Pancreas (tissue), 10 donors: Measurements from ENCODE around the gene PAMR1. TPM values are rescaled to one million over a fixed set of nuclear protein-coding genes. Genes with fewer than 3 reads are reported as not detected.
A peak's percentile ranks its signal among the peaks of the same experiment; 100 is the strongest.

Experiments used
- ATAC-seq, 4 donors: fragments of 200-7000 bp; cut with Tn5 transposase; one replicate each; pipeline versions ENCODE4 v1.8.0 to v1.9.1; 2020; ENCODE audit warnings: mild to moderate bottlenecking in 4 of 4, moderate library complexity in 4 of 4
- DNase-seq, 6 donors: peaks; one replicate each; pipeline ENCODE4 v3.0.0-alpha.2; 2020
- FAIRE-seq: peaks from 2 replicates; lab custom pipeline; 2012; peaks lifted over from hg19 to GRCh38; lab: Jason Lieb, UNC
- H3K27ac ChIP-seq, 4 donors: fragments of 200-600 bp; sonication (generic); 1 replicate in 3 of 4; 2 replicates in 1 of 4; pipeline versions ENCODE4 v1.5.0 to v1.8.0; 2020
- H3K27me3 ChIP-seq, 4 donors: fragments of 200-600 bp; one replicate each; pipeline ENCODE4 v1.8.0; 2021
- H3K36me3 ChIP-seq, 3 donors: fragments of 200-600 bp; sonication (generic) in 1 of 3; one replicate each; pipeline versions ENCODE4 v1.5.0 to v1.8.0; 2020 to 2021
- H3K4me1 ChIP-seq, 3 donors: fragments of 200-600 bp; one replicate each; pipeline ENCODE4 v1.8.0; 2021
- H3K4me3 ChIP-seq, 4 donors: fragments of 200-600 bp; sonication (generic) in 2 of 4; one replicate each; pipeline versions ENCODE4 v1.5.0 to v1.8.0; 2020 to 2021
- H3K9me3 ChIP-seq, 4 donors: fragments of 200-600 bp; one replicate each; pipeline ENCODE4 v1.8.0; 2021
- CTCF ChIP-seq, 4 donors: fragments of 200-600 bp; sonication (generic) in 3 of 4; IDR thresholded peaks; one replicate each; pipeline versions ENCODE4 v1.5.0 to v1.8.0; 2021; ENCODE audit warnings: antibody characterized with exemption in 4 of 4
- WGBS, 2 donors: extraction: QIAGEN DNeasy Blood & Tissue Kit; methylation state at CpG; one replicate each; pipeline ENCODE4 v1.1.7; 2013; 5-methylcytosine and 5-hydroxymethylcytosine counted together
- intact Hi-C, 3 donors: fragments of 100-400 bp; cut with DNase I; formaldehyde crosslinking; loops; one replicate each; pipeline versions ENCODE4 v1.11.1 to v1.14.2; 2022
- polyA plus RNA-seq, 2 donors: library from polyadenylated mRNA; stranded (reverse); fragments of 200-250 nt; gene quantifications; one replicate each; pipeline ENCODE4 v1.2.3, GENCODE V29; 2013
- total RNA-seq, 6 donors: library from RNA; stranded (reverse); fragmentation: NEBNext Ultra II Directional in 4 of 6; extraction: Animal tissue kit (Norgen Biotek cat#: 25700) in 4 of 6; gene quantifications; one replicate each; pipeline versions ENCODE4 v1.2.1 to v1.2.4, GENCODE V29; 2021 to 2023
- donor health status: healthy with polysubstance abuse.
- donor health status: DM: no; HTN: no; CAD: no; lungs with moderate emphysema.
- donor health status: DM: no; HTN: no; CAD: no.
- donor health status: control.
- donor health status: control.
- donor health status: Bipolar disorder and iron deficiency.
- donor health status: DM: yes; HTN: yes; CAD: no.
- donor health status: DM: no; HTN: no; CAD: no.
- donor health status: DM: no; HTN: no; CAD: no.
- donor health status: DM: yes; HTN: yes; CAD: no.

Gene PAMR1
- total and polyA plus RNA-seq, 8 donors = 0.42 to 4.8 (median 1.3) TPM

- Histone ChIP-seq H3K9me3 (no peaks in the 10 kb centered on the region), H3K4me1 (peaks cover 28 to 62% (median 29%) of the 10 kb centered on the region in 3 donors), H3K27me3 (no peaks in the 10 kb centered on the region), H3K27ac (peak overlapping the region in 3 of 4 donors; percentile 49 to 85 (median 73)), H3K4me3 (no peak overlapping the region), H3K36me3 (no peaks in the 10 kb centered on the region)
- peak; percentile 49 to 63 (median 63) for ATAC-seq
- FAIRE-seq = no peak
- intact Hi-C loops = no loop called here
- DNase-seq = peak in 4 of 6 donors; percentile 39 to 62 (median 54)
- 18 to 34% methylated on average over 1 of the region's 1 CpG for WGBS, 2 donors
- TF ChIP-seq CTCF (IDR thresholded peaks at IDR 0.05) = no peak
Measured at GRCh38 chr11:35389112-35389511, 136.3 kb downstream of the PAMR1 start.

GRCh38 chr11:35388061-35388460 is 137.4 kb downstream of the PAMR1 start:
- TF ChIP-seq CTCF (IDR thresholded peaks at IDR 0.05) = no peak
- no peak for FAIRE-seq
- Histone ChIP-seq H3K36me3 (no peaks in the 10 kb centered on the region), H3K4me1 (peaks cover 28 to 62% (median 29%) of the 10 kb centered on the region in 3 donors), H3K27me3 (no peaks in the 10 kb centered on the region), H3K27ac (peak overlapping the region in 1 of 4 donors; percentile 85), H3K9me3 (no peaks in the 10 kb centered on the region), H3K4me3 (no peak overlapping the region)
- WGBS, 2 donors = 81 to 87% methylated on average over 5 of the region's 5 CpGs
- no peak for DNase-seq
- intact Hi-C loops = no loop called here
- no peak for ATAC-seq

- FAIRE-seq = no peak
- TF ChIP-seq CTCF (IDR thresholded peaks at IDR 0.05) = no peak
- ATAC-seq = peak in 2 of 4 donors; percentile 16 to 35
- Histone ChIP-seq H3K4me3 (no peak overlapping the region), H3K9me3 (no peaks in the 10 kb centered on the region), H3K36me3 (no peaks in the 10 kb centered on the region), H3K27me3 (no peaks in the 10 kb centered on the region), H3K27ac (peak overlapping the region in 1 of 4 donors; percentile 85), H3K4me1 (peaks cover 28 to 55% (median 29%) of the 10 kb centered on the region in 3 donors)
- DNase-seq = no peak
- 34 to 45% methylated on average over 4 of the region's 4 CpGs for WGBS, 2 donors
- intact Hi-C loops = no loop called here
Measured at GRCh38 chr11:35387111-35387982, 138.1 kb downstream of the PAMR1 start.

GRCh38 chr11:35383953-35384352 is 141.5 kb downstream of the PAMR1 start:
- no peak for TF ChIP-seq CTCF (IDR thresholded peaks at IDR 0.05)
- no peaks in the 10 kb centered on the region for H3K36me3 ChIP-seq
- intact Hi-C loops = no loop called here
- H3K4me1 ChIP-seq = peaks cover 0 to 23% (median 9%) of the 10 kb centered on the region in 3 donors
- DNase-seq = no peak
- no peak for FAIRE-seq
- no peak overlapping the region for H3K4me3 ChIP-seq
- no peak overlapping the region for H3K27ac ChIP-seq
- no peaks in the 10 kb centered on the region for H3K27me3 ChIP-seq
- no peaks in the 10 kb centered on the region for H3K9me3 ChIP-seq
- WGBS, 2 donors = 81 to 87% methylated on average over 5 of the region's 5 CpGs
- ATAC-seq = no peak

Other genes with a start within 250 kb of the PAMR1 start
- gene SLC1A2, start 106.1 kb downstream of the PAMR1 start, total RNA-seq = 10 to 100 TPM; 28.5 to 62.5 (median 46.8) TPM
- 10 to 100 TPM in 1 of 2 donors, 1 to 10 TPM in 1; 4.7 to 11.1 TPM for gene SLC1A2, start 106.1 kb downstream of the PAMR1 start, polyA plus RNA-seq
- 10 to 100 TPM in 1 of 6 donors, 1 to 10 TPM in 5; 2.2 to 13.3 (median 3.8) TPM for gene FJX1, start 92.8 kb upstream of the PAMR1 start, total RNA-seq
- gene FJX1, start 92.8 kb upstream of the PAMR1 start, polyA plus RNA-seq = 1 to 10 TPM; 2.4 to 4.6 TPM
- 10 to 100 TPM; 29.1 to 55.4 (median 43.5) TPM for gene TRIM44, start 137.2 kb upstream of the PAMR1 start, total RNA-seq
- gene TRIM44, start 137.2 kb upstream of the PAMR1 start, polyA plus RNA-seq = 1 to 10 TPM; 6.3 to 8.6 TPM